ENCODE measurements around the gene TARP.
"Not testable (repeated sequence)": the region's sequence is repeated elsewhere in the genome, so short reads cannot be mapped to it uniquely, and the experiment has no call there.

The TARP gene

DNA sequence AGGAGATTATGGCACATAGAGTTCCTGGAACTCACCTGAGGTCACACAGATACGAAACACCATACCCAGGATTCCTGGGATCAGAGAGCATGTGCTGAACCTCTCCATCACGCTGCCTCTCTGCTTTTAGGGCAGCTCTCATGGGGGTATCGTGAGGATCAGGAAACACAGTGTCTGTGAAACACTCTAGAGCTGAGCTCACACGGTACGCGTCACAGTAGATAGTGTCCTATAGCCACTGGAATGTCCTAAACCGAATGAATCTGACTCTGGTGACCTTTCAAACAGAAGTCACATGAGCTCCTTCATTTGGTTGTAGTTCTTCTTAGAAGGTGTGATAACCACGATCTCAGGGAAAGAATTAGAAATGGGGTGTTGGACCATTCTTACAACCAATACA, 14.3 kb downstream of the TARP start:
- DNase-seq = not testable (repeated sequence)

DNA sequence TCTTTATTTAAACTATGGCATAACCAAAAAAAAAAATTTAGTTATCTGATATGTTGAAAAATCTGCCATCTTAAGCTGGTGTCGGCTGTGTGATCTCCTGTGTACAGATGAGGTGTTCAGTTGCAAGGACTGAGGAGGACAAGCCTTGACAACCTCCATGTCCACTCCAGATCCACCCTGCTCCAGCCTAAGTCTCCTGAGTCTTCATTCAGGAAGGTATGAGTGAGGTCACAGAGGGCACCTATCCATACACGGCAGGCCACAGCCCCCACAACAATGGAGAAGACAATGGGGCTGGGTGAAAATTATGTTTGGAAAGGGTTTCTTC, 16.1 kb downstream of the TARP start:
- no peak for DNase-seq

DNA sequence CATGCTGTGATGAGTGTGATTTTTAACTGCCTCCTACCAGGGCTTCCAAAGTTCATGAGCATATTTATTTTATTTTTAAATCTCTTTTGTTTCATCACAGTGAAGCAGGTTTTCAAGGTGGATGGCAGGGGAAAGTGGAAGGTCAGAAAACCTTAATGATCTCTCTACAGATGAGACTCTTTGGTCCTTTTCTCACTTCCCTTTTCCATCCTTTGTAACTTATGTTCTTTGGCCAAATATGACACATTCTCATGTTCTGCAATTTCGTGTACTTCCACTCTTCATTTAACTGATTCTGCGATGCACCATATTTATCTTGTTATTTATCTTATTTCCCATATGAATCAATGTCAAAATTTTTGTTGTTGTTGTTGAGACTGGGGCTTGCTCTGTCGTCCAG, 23.6 kb downstream of the TARP start:
- not testable (repeated sequence) for DNase-seq

DNA sequence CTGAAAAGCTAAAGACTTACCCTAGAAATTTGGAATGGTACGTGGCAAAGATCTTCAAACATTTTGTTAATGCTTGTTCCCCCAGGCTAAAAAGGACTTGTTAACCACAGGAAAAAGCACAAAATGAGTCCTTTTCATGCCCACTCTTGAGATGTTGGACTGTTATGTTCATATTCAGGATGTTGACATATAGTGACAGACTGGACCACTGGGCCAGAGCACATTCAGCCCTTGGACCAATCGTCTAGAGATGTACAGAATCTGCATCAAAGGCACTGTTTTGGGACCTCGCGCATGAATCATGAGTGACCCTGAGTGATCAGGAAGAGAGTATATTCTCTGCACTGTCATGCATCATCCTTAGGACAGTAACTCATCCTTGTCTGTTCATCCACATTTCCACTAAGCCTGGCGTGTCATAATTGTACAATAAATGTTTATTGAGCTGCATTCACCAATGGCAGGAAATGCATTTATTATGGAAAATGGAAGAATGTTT, 25.3 kb downstream of the TARP start:
- DNase-seq = no peak

DNA sequence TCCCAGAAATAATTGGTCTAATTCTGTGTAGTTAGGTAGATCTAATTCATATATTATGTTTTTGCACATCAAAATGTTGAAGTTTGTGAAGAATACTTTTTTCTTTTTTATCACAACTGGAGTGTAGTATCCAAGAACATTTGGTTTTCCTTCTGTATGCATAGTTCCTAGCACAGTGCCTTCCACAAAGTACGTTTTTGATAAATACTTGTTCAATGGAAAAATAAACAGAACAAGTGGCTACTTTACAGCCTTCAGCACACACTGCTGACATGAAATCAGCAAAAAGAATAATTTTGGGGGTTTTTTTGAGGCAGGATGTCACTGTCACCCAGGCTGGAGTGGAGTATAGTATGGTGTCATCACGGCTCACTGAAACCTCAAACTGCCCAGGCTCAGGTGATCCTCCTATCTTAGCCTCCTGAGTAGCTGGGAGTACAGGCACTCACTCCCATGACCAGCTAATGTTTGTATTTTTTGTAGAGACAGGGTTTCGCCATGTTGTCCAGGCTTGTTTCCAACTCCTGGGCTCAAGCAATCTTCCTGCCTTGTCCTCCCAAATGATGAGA, 27.9 kb downstream of the TARP start:
- DNase-seq = no peak

DNA sequence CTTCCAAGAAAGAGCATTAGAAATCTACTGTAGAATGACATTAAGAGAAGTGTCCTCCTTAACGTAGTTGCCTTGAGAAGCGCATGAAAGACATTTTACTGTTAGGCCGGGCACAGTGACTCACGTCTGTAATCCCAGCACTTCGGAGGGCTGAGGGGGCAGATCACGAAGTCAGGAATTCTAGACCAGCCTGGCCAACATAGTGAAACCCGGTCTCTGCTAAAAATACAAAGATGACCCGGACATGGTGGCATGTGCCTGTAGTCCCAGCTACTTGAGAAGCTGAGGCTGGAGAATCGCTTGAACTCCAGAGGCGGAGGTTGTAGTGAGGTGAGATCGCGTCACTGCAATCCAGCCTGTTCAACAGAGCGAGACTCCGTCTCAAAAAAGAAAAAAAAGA, 28.9 kb downstream of the TARP start:
- no peak for DNase-seq

DNA sequence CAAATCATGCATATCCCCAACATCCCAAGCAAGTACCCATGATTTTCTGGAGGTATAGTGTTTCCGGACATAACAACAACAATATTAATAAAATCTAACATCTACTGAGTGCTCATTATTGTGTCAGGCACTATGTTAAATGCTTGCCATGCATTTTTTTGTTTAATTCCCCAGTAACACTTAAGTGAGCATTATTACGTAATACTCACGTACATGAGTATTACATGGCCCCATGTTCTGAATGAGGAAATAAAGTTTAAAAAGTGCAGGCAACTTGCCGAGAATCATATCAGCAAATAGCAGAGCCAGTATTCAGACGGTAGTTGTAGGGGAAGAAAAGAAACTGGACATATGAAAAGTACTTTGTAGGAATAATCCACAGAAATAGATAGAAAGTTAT, 30.1 kb downstream of the TARP start:
- DNase-seq = not testable (repeated sequence)

DNA sequence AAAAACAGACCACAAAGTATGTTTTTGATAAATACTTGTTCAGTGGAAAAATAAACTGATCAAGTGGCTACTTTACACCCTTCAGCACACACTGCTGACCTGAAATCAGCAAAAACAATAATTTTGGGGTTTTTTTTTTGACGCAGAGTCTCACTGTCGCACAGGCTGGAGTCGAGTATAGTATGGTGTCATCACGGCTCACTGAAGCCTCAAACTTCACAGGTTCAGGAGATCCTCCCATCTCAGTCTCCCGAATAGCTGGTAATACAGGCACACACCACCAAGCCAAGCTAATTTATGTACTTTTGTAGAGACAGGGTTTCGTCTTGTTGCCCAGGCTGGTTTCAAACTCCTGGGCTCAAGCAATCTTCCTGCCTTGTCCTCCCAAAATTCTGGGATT, 30.6 kb downstream of the TARP start:
- no peak for DNase-seq

DNA sequence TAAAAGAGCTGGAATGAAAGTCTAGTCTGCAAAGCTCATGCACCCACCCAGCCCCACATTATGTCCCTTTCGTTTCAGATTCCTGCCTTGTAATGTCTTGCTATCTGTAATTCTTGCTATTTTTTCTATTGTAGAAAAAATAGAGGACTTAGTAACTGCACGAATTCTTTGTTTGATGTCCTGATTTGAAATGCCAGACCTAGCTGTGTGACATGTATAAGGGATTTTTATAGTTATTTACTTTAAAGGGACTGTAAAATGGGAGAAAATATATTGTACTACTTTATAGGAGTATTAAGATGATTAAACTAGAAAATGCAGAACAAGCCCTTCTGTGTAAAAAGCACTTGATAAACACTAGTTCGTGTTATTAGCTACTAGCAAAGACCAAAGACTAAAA, 32.4 kb downstream of the TARP start:
- DNase-seq = no peak

DNA sequence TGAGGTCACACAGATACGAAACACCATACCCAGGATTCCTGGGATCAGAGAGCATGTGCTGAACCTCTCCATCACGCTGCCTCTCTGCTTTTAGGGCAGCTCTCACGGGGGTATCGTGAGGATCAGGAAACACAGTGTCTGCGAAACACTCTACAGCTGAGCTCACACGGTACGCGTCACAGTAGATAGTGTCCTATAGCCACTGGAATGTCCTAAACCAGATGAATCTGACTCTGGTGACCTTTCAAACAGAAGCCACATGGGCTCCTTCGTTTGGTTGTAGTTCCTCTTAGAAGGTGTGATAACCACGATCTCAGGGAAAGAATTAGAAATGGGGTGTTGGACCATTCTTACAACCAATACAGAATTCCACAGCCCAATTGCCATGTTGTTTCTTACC, 34.3 kb downstream of the TARP start:
- DNase-seq = not testable (repeated sequence)

DNA sequence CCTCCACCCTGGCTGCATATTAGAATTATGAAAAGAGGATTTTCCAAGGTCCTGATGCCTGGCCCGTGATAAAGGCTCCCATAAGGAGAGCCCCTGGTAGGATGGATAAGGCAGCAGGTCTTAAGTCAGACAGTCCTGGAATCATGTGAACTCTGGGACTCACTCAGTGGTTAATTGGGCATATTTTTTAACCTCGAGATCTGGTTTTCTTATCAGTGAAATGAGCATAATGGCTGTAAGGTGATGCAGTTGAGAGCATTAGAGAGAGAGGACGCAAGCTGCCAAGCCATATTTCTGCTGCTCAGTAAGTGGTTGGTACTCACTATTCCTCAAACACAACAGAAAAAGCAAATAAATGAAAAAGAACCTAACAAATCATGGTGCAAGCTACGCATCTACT, 37.8 kb downstream of the TARP start:
- no peak for DNase-seq

DNA sequence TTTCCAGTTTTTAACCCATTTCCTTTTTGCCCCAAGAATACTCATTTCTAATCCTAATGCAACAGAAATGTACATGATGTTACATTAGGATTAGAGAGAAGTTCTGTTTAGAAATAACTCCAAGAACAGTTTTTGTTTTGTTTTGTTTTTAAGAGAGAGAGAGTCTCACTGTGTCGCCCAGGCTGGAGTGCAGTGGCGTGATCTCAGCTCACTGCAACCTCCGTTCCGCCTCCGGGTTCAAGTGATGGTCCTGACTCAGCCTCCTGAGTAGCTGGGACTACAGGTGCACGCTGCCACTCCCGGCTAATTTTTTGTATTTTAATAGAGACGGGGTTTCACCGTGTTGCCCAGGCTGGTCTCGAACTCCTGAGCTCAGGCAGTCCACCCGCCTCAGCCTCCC, 38.7 kb downstream of the TARP start:
- DNase-seq = not testable (repeated sequence)

DNA sequence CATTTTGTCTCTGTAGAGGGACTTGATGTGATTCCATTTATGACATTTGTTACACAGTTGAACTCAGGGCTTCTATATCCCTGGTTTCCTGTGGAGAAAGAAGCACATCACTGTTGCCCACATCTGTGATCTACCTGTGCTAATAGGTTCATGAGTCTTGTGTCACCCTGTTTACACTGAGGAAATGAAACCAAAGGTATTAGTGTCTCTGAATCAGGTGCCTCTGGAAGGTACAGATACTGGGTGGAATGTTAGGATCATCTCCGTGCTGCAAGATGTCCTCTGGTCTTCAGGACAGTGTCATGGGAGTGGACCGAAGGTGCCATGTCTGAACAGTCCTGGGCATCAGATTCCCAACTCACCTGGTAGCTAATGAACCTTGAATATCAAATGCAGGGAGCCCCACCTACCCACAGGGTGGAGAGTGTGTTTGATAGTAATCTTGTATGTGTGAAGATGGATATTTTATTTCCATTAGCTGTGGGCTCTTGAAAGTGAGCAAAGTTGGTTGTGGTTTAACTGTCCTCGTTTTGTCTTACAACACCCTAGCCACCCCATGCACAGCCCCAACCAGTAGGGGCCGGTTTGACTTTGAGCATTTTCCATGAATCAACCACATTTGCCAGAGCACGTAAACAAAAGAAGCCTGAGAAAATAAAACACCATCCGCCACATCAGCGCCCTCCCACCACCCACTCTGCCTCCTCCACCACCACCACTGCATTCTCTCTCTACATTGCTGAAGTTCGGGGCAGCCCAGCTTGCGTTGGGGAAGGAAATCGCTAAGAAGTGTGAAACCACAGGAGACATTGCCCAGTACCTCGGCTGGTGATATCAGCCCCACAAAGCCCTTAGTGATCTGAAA, 40.7 kb downstream of the TARP start:
- DNase-seq = no peak

DNA sequence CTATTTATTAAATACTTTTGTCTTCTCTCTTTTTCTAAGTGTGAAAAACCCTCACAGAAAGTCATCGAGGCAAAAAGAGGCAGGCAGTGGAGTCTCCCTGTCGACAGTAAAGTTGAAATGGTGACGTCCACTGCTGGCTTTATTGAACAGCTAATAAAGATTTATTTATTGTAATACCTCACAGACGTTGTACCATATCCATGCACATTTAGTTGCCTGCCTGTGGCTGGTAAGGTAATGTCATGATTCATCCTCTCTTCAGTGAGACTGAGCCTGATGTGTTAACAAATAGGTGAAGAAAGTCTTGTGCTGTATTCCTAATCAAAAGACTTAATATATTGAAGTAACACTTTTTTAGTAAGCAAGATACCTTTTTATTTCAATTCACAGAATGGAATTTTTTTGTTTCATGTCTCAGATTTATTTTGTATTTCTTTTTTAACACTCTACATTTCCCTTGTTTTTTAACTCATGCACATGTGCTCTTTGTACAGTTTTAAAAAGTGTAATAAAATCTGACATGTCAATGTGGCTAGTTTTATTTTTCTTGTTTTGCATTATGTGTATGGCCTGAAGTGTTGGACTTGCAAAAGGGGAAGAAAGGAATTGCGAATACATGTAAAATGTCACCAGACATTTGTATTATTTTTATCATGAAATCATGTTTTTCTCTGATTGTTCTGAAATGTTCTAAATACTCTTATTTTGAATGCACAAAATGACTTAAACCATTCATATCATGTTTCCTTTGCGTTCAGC, 43.4 kb downstream of the TARP start:
- DNase-seq = no peak

DNA sequence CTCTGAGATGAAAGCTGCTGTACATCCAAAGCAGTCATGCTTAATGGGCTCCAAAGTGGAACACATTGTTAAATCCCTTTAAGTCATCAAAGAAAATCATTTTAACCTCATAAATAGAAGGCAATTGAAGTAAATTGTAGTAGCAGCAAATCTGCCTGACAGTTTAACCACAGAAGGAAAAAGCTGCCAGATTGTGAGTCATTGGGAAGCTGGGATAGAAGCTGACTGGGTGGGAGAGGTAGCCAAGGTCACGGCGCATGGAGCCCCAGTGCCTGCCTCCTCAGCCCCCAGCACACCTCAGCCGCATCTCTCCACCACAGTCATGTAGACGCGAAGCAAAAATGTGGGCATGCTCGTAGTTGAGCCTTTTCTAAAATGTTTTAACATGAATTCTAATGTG, 44.0 kb downstream of the TARP start:
- no peak for DNase-seq

DNA sequence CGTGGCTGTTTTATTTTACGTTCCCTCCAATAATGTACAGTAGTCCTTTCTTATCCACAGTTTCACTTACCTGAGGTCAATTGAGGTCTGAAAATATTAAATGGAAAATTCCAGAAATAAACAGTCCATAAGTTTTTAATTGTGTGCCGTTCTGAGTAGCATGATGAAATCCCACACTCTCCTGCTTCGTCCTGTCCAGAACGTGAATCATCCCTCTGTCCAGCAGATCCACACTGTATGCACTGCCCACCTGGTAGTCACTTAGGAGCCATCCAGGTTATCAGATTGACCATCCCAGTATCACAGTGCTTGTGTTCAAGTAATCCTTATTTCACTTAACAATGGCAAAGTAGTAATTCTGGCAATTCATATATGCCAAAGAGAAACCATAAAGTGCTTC, 49.0 kb downstream of the TARP start:
- no peak for DNase-seq

DNA sequence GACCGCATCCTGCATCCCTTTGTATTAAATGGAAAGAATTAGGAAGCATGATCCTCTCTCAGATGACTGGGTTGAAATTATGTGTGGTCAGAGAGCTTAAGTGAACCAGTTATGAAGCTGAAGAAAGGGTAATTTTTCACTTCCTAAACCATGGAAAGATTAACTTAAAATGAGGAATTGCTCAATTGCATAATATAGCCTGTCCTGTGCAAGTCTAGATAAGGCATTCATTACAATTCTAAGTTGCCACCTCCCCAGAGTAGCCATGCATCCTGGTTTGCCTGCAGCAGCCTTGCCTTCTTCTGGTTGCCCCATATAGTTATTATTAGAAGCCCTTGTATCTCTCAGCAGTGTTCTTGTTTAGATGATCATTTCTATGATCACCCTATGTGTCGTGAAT, 50.1 kb downstream of the TARP start:
- no peak for DNase-seq

DNA sequence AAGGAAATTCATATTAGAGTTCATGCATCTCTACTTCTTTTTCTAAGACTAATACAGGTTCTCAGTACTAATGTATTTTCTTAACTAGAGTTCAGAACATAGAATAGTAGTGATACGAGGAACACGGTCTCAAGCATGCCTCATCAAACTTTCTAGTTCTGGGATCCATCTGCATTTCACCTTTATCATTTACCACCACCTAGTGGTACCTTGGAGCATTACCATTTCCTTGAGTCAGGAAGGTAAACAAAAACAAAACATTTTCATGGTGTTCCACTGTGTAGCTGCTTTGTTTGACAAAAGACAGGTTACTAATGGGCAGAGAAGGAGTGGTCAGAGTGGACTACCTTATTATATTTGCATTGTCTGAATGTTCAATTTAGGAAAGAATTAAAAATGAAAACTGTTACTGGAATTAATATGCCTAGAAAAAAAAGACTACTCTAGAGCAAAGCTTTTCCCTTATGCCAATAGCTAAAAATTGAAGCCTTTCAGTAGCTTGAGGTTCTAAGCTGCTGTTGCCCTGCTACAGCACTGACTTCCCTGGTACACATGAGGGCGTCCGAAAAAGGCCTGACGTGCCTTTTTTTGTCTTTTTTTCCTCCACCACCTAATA, 50.8 kb downstream of the TARP start:
- DNase-seq = no peak

DNA sequence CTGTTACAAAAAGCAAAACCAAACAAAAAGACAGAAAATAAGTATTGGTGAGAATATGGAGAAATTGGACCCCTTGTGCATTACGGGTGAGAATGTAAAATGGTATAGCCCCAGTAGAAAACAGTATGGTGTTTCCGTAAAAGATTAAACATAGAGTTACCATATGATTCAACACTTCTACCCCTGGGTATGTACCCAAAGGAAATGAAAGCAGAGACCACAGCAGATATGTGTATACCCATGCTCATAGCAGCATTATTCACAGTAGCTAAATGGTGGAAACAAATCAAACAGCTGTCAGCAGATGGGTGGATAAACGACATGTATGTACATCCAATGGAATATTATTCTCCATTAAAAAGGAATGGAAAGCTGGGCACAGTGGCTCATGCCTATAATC, 53.0 kb downstream of the TARP start:
- DNase-seq = no peak

DNA sequence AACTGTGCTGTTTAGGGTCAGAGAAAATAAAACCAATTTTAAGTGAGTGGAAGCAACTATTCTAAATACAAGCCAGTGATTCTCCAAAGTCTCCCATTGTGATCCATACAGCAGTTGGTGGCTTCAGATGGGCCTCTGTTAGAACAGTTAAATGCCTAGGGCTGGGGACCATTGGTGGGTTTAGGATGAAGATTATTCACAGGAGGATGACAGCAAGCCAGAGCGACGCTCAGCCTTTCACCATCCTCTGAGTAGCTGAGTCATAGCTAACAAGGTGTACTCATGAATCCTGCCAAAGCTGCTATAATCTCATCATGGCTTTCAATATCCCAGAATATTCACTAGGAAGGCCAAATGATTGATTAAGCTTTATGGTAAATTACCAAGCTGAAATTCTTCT, 55.8 kb downstream of the TARP start:
- no peak for DNase-seq

DNA sequence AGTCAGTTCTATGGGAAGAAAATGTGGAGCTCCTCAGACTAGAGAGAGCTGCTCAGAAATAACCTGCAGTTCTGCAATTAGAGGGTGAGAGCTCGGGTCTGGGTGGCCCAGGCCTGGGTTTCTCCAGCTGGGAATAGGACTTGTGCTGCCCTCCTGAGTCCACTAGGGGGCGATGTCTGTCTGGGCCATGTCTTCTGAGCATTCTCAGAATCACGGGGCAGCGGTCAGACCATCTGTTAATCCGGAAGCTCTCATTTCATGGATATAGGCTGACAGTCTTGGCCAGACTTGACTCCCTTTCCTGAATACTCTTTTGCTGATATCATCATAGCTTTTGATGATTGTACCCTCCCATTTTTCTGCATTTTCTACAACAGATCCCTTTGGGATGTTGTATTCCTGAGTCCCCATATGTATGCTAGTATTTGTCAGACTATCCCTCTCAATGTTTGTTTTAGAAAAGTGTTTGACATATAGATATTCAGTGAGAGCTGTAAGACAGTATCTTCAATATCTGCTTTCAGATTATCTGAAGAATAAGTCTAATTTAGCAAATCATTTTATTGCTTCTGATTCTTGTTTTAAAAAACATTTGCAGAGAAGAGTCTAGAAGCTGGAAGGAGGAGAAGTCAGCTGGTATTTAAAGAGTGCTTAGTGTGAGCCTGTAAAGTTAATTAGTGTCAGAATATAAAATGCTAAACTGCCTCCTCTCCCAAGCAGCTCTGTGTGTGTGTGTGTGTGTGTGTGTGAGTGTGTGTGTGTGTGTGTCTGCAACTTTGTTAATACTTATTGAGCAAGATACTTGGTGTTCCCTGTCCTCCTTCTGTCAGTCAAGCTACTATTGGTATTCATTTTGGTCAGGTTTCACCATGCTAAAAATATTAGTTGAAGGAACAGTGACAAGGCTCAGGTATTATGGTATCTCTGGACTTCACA, 57.4 kb downstream of the TARP start:
- DNase-seq = peak; percentile 29

DNA sequence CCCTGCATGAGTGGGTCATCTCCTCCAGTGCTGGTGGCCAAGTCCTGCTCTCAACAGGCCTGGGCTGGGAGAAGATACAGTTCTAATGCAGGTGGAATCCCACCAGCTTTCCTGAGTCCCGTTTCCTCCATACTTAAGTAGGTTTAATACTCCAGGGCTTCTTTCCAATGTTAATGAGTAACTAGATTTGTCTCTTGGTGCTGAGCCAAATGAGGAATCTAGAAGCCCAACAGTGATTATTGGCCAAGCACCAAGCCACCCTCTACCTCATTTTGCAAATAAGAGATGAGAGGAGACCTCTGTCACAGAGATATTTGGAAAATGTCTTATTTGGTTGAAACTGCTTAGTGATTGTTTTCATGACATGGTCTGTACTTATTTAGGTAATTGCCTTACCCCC, 58.3 kb downstream of the TARP start:
- no peak for DNase-seq
